ENCODE results near the gene ACO1. TPM values are rescaled to one million over a fixed set of nuclear protein-coding genes. Genes with fewer than 3 reads are reported as not detected.

ACO1 gene
- total RNA-seq, 1 experiment from 2014 or later = 36.2 TPM

DNA sequence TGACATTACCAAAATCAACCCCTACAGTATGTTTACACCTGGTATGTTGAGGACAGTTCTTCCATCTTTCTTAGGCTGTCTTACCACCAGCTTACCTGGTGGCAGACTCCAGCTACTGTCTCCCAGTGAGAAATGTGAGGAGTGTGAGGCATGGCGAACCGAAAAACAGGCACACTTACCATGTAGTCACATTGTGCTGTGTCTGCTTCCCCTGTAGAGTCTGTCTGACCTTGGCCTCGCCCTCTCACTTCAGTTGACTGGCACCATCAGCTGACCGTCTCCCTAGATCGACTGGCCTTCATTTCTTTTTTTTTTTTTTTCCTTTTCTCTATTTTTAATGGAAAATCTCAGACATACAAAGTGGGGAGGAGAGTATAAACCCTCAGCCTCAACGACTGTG is 4.9 kb downstream of the ACO1 start:
- Histone ChIP-seq H4K20me1 (ENCODE audit: insufficient read depth) (no peaks in the 10 kb centered on the region), H3K4me3 (replicated peaks in 1 of 2; ENCODE audit: low read depth in 1 of 2, low read length in 2 of 2) (no peak overlapping the region), H3K79me2 (ENCODE audit: insufficient read depth, low read length) (peaks cover 14% of the 10 kb centered on the region), H3K27me3 (ENCODE audit: insufficient read depth, low read length) (no peaks in the 10 kb centered on the region), H3K4me1 (ENCODE audit: control insufficient read depth in 1 of 2, insufficient read depth in 2 of 2, low read length in 2 of 2) (peaks cover 0 to 3% of the 10 kb centered on the region in 2 experiments; a peak in 1 of 4 replicates), H3K9me2 (ENCODE audit: insufficient read depth) (no peaks in the 10 kb centered on the region), H2AFZ (ENCODE audit: low read depth, low read length, poor library complexity, severe bottlenecking) (no peak overlapping the region), H3K9me3 (ENCODE audit: control insufficient read depth in 1 of 2, insufficient read depth in 1 of 2, low read depth in 1 of 2, low read length in 2 of 2) (no peaks in the 10 kb centered on the region), H3K9ac (ENCODE audit: low read length) (no peak overlapping the region), H3K36me3 (ENCODE audit: control insufficient read depth in 1 of 2, insufficient read depth in 2 of 2, low read length in 2 of 2) (no peaks in the 10 kb centered on the region), H3K27ac (ENCODE audit: low read depth, low read length) (no peak overlapping the region), H3K4me2 (ENCODE audit: low read length) (no peak overlapping the region)
- RAD21 ChIA-PET (ENCODE audit: low non-redundant PET in 1 of 2, low total read pairs in 2 of 2, uncharacterized antibody in 2 of 2, unreplicated experiment in 2 of 2) = no interaction called here
- CTCF ChIA-PET = interaction anchor here (1.4 kb wide), 1 partner anchor 190 kb away, joined by 3 read pairs; no protein-coding TSS in a partner anchor
- no peak for DNase-seq (ENCODE audit: low read depth, low spot score)
- BruUV-seq (replicated peaks) = no TSS peak
- POLR2A ChIA-PET = no interaction called here
- intact Hi-C loops (cut with micrococcal nuclease) = no loop called here
- TF ChIP-seq SIN3A (IDR thresholded peaks at IDR 0.05; ENCODE audit: low read depth) (no peak), CEBPB (IDR thresholded peaks at IDR 0.05; ENCODE audit: low read depth) (no peak), ZFX (IDR thresholded peaks at IDR 0.05) (no peak), ZBTB33 (IDR thresholded peaks at IDR 0.05; ENCODE audit: extremely low read depth, insufficient replicate concordance, low read length) (no peak), POLR2AphosphoS5 (IDR thresholded peaks at IDR 0.05; ENCODE audit: low read depth, low read length) (no peak), RAD21 (IDR thresholded peaks at IDR 0.05; ENCODE audit: low read depth) (no peak), POLR2A (IDR thresholded peaks at IDR 0.05; ENCODE audit: borderline replicate concordance, extremely low read depth, insufficient read depth, insufficient read length) (no peak), EGR1 (IDR thresholded peaks at IDR 0.05; ENCODE audit: low read depth) (no peak), SRF (IDR thresholded peaks at IDR 0.05; ENCODE audit: low read depth) (no peak), SP1 (IDR thresholded peaks at IDR 0.05; ENCODE audit: low read depth) (no peak), ELF1 (IDR thresholded peaks at IDR 0.05; ENCODE audit: borderline replicate concordance, low read depth) (no peak), TCF7L2 (IDR thresholded peaks at IDR 0.05; ENCODE audit: borderline replicate concordance, extremely low read depth, insufficient read depth, insufficient read length) (no peak), EZH2 (IDR thresholded peaks at IDR 0.05) (no peak), ZNF274 (IDR thresholded peaks at IDR 0.05; ENCODE audit: low read depth, low read length) (no peak), MAX (IDR thresholded peaks at IDR 0.05) (no peak)
- TF ChIP-seq, protein P1, sequence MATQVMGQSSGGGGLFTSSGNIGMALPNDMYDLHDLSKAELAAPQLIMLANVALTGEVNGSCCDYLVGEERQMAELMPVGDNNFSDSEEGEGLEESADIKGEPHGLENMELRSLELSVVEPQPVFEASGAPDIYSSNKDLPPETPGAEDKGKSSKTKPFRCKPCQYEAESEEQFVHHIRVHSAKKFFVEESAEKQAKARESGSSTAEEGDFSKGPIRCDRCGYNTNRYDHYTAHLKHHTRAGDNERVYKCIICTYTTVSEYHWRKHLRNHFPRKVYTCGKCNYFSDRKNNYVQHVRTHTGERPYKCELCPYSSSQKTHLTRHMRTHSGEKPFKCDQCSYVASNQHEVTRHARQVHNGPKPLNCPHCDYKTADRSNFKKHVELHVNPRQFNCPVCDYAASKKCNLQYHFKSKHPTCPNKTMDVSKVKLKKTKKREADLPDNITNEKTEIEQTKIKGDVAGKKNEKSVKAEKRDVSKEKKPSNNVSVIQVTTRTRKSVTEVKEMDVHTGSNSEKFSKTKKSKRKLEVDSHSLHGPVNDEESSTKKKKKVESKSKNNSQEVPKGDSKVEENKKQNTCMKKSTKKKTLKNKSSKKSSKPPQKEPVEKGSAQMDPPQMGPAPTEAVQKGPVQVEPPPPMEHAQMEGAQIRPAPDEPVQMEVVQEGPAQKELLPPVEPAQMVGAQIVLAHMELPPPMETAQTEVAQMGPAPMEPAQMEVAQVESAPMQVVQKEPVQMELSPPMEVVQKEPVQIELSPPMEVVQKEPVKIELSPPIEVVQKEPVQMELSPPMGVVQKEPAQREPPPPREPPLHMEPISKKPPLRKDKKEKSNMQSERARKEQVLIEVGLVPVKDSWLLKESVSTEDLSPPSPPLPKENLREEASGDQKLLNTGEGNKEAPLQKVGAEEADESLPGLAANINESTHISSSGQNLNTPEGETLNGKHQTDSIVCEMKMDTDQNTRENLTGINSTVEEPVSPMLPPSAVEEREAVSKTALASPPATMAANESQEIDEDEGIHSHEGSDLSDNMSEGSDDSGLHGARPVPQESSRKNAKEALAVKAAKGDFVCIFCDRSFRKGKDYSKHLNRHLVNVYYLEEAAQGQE (IDR thresholded peaks at IDR 0.05; ENCODE audit: low read depth) = no peak
- TF ChIP-seq, protein P2, sequence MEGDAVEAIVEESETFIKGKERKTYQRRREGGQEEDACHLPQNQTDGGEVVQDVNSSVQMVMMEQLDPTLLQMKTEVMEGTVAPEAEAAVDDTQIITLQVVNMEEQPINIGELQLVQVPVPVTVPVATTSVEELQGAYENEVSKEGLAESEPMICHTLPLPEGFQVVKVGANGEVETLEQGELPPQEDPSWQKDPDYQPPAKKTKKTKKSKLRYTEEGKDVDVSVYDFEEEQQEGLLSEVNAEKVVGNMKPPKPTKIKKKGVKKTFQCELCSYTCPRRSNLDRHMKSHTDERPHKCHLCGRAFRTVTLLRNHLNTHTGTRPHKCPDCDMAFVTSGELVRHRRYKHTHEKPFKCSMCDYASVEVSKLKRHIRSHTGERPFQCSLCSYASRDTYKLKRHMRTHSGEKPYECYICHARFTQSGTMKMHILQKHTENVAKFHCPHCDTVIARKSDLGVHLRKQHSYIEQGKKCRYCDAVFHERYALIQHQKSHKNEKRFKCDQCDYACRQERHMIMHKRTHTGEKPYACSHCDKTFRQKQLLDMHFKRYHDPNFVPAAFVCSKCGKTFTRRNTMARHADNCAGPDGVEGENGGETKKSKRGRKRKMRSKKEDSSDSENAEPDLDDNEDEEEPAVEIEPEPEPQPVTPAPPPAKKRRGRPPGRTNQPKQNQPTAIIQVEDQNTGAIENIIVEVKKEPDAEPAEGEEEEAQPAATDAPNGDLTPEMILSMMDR (IDR thresholded peaks at IDR 0.05 in 2 of 3, conservative IDR thresholded peaks at IDR 0.05 in 1 of 3; ENCODE audit: borderline replicate concordance in 1 of 3, insufficient read depth in 1 of 3, low read depth in 2 of 3, low read length in 2 of 3) = no peak
- ATAC-seq = no peak
